HUES48 (cell line): ENCODE measurements around the gene DHRS2.

ENCODE experiments used
- H3K27ac ChIP-seq: one replicate; pipeline ENCODE4 v1.7.0; 2013; ENCODE audit warnings: low read depth, low read length, inconsistent platforms
- H3K27me3 ChIP-seq: 2 replicates; pipeline ENCODE4 v1.6.1; 2013; ENCODE audit warnings: mild to moderate bottlenecking, low read length; ENCODE audit not compliant: control insufficient read depth, insufficient read depth
- H3K36me3 ChIP-seq: 2 replicates; pipeline ENCODE4 v1.6.1; 2013; ENCODE audit warnings: low read length; ENCODE audit not compliant: control insufficient read depth, insufficient read depth
- H3K4me1 ChIP-seq: 2 replicates; pipeline ENCODE4 v1.6.1; 2013; ENCODE audit warnings: mild to moderate bottlenecking, low read length; ENCODE audit not compliant: control insufficient read depth, insufficient read depth
- H3K4me3 ChIP-seq: 2 replicates; pipeline ENCODE4 v1.5.1; 2013; ENCODE audit warnings: mild to moderate bottlenecking, low read depth, low read length
- H3K9ac ChIP-seq: 2 replicates; pipeline ENCODE4 v1.6.1; 2013; ENCODE audit warnings: mild to moderate bottlenecking, low read depth, low read length, moderate library complexity
- H3K9me3 ChIP-seq: 2 replicates; pipeline ENCODE4 v1.6.1; 2013; ENCODE audit warnings: low read length; ENCODE audit not compliant: control insufficient read depth, insufficient read depth

DHRS2 gene

GRCh38 chr14:23654231-23654630 is 18.1 kb downstream of the DHRS2 start:
- Histone ChIP-seq H3K4me1 (no peaks in the 10 kb centered on the region), H3K27me3 (no peaks in the 10 kb centered on the region), H3K27ac (no peak overlapping the region), H3K9ac (no peak overlapping the region), H3K36me3 (no peaks in the 10 kb centered on the region), H3K9me3 (no peaks in the 10 kb centered on the region), H3K4me3 (no peak overlapping the region)

- Histone ChIP-seq H3K36me3 (no peaks in the 10 kb centered on the region), H3K27me3 (0 out of 2 replicates have a peak, but pooled peaks cover 6% of the 10 kb centered on the region), H3K4me3 (no peak overlapping the region), H3K27ac (no peak overlapping the region), H3K9ac (no peak overlapping the region), H3K9me3 (no peaks in the 10 kb centered on the region), H3K4me1 (no peaks in the 10 kb centered on the region)
Measured at GRCh38 chr14:23657959-23658470, 21.9 kb downstream of the DHRS2 start.

GRCh38 chr14:23660290-23661226 is 24.4 kb downstream of the DHRS2 start:
- H3K4me3 ChIP-seq: no peak overlapping the region
- 0 out of 2 replicates have a peak, but pooled peaks cover 6% of the 10 kb centered on the region for H3K27me3 ChIP-seq
- no peak overlapping the region for H3K27ac ChIP-seq
- H3K9me3 ChIP-seq: no peaks in the 10 kb centered on the region
- H3K36me3 ChIP-seq: no peaks in the 10 kb centered on the region
- no peaks in the 10 kb centered on the region for H3K4me1 ChIP-seq
- no peak overlapping the region for H3K9ac ChIP-seq

- Histone ChIP-seq H3K36me3 (no peaks in the 10 kb centered on the region), H3K9me3 (no peaks in the 10 kb centered on the region), H3K27ac (no peak overlapping the region), H3K4me3 (no peak overlapping the region), H3K4me1 (no peaks in the 10 kb centered on the region), H3K27me3 (0 out of 2 replicates have a peak, but pooled peaks cover 6% of the 10 kb centered on the region), H3K9ac (no peak overlapping the region)
Measured at GRCh38 chr14:23661542-23661941, 25.4 kb downstream of the DHRS2 start.

- Histone ChIP-seq H3K4me1 (no peaks in the 10 kb centered on the region), H3K4me3 (no peak overlapping the region), H3K9me3 (no peaks in the 10 kb centered on the region), H3K9ac (no peak overlapping the region), H3K36me3 (no peaks in the 10 kb centered on the region), H3K27me3 (0 out of 2 replicates have a peak, but pooled peaks cover 6% of the 10 kb centered on the region), H3K27ac (no peak overlapping the region)
Measured at GRCh38 chr14:23663127-23663526, 27.0 kb downstream of the DHRS2 start.

- Histone ChIP-seq H3K9me3 (no peaks in the 10 kb centered on the region), H3K4me1 (no peaks in the 10 kb centered on the region), H3K36me3 (no peaks in the 10 kb centered on the region), H3K27me3 (0 out of 2 replicates have a peak, but pooled peaks cover 6% of the 10 kb centered on the region), H3K9ac (no peak overlapping the region), H3K27ac (no peak overlapping the region), H3K4me3 (no peak overlapping the region)
Measured at GRCh38 chr14:23663711-23664110, 27.5 kb downstream of the DHRS2 start.

GRCh38 chr14:23664207-23664885 is 28.2 kb downstream of the DHRS2 start:
- Histone ChIP-seq H3K4me3 (no peak overlapping the region), H3K36me3 (no peaks in the 10 kb centered on the region), H3K27me3 (0 out of 2 replicates have a peak, but pooled peaks cover 6% of the 10 kb centered on the region), H3K27ac (no peak overlapping the region), H3K9me3 (no peaks in the 10 kb centered on the region), H3K4me1 (no peaks in the 10 kb centered on the region), H3K9ac (no peak overlapping the region)

- Histone ChIP-seq H3K9ac (no peak overlapping the region), H3K27ac (no peak overlapping the region), H3K36me3 (no peaks in the 10 kb centered on the region), H3K27me3 (0 out of 2 replicates have a peak, but pooled peaks cover 6% of the 10 kb centered on the region), H3K4me1 (no peaks in the 10 kb centered on the region), H3K4me3 (no peak overlapping the region), H3K9me3 (no peaks in the 10 kb centered on the region)
Measured at GRCh38 chr14:23665302-23666016, 29.3 kb downstream of the DHRS2 start.

GRCh38 chr14:23667134-23667533 is 31.0 kb downstream of the DHRS2 start:
- no peak overlapping the region for H3K27ac ChIP-seq
- H3K4me3 ChIP-seq: no peak overlapping the region
- H3K9me3 ChIP-seq: 0 out of 2 replicates have a peak, but pooled peaks cover 3% of the 10 kb centered on the region
- H3K27me3 ChIP-seq: 0 out of 2 replicates have a peak, but pooled peaks cover 6% of the 10 kb centered on the region
- H3K36me3 ChIP-seq: no peaks in the 10 kb centered on the region
- no peak overlapping the region for H3K9ac ChIP-seq
- no peaks in the 10 kb centered on the region for H3K4me1 ChIP-seq

GRCh38 chr14:23669441-23669840 is 33.3 kb downstream of the DHRS2 start:
- Histone ChIP-seq H3K4me1 (no peaks in the 10 kb centered on the region), H3K9me3 (0 out of 2 replicates have a peak, but pooled peaks cover 3% of the 10 kb centered on the region), H3K36me3 (no peaks in the 10 kb centered on the region), H3K27me3 (no peaks in the 10 kb centered on the region), H3K4me3 (no peak overlapping the region), H3K27ac (no peak overlapping the region), H3K9ac (no peak overlapping the region)
